DOHH2 (cell line): ENCODE measurements around the gene MOGAT1.

Source experiments
- H3F3A ChIP-seq: fragments of 200-600 bp; sonication (generic), shearing (Covaris generic); 2 replicates; pipeline ENCODE4 v1.6.0; 2016; ENCODE audit warnings: antibody characterized with exemption, mild to moderate bottlenecking; ENCODE audit not compliant: control insufficient read depth, insufficient read depth
- H3K27ac ChIP-seq: fragments of 200-600 bp; sonication (generic); 2 replicates; pipeline ENCODE4 v1.5.1; 2014; ENCODE audit warnings: low read depth, mild to moderate bottlenecking, low read length, moderate library complexity
- H3K27me3 ChIP-seq: fragments of 200-600 bp; sonication (generic); 2 replicates; pipeline ENCODE4 v1.6.1; 2014; ENCODE audit warnings: mild to moderate bottlenecking, low read length, mixed read lengths; ENCODE audit not compliant: control insufficient read depth
- H3K36me3 ChIP-seq: fragments of 200-600 bp; sonication (generic); 2 replicates; pipeline ENCODE4 v1.6.1; 2014; ENCODE audit warnings: mild to moderate bottlenecking, low read length, moderate library complexity, mixed read lengths; ENCODE audit not compliant: control insufficient read depth
- H3K4me1 ChIP-seq: fragments of 200-600 bp; sonication (generic); 2 replicates; pipeline ENCODE4 v1.6.1; 2014; ENCODE audit warnings: mild to moderate bottlenecking, low read length, mixed read lengths; ENCODE audit not compliant: control insufficient read depth
- H3K4me2 ChIP-seq: fragments of 200-600 bp; sonication (generic); 2 replicates; pipeline ENCODE4 v1.6.0; 2014; ENCODE audit warnings: mild to moderate bottlenecking, low read length, moderate library complexity
- H3K4me3 ChIP-seq: fragments of 200-600 bp; sonication (generic); 2 replicates; pipeline ENCODE4 v1.5.1; 2014; ENCODE audit warnings: mild to moderate bottlenecking, low read length, mixed read lengths
- H3K79me2 ChIP-seq: fragments of 200-600 bp; sonication (generic); 2 replicates; pipeline ENCODE4 v1.6.1; 2014; ENCODE audit warnings: mild to moderate bottlenecking, low read length, mixed read lengths; ENCODE audit not compliant: control insufficient read depth
- H3K9me2 ChIP-seq: fragments of 200-600 bp; sonication (generic); replicated peaks from 2 replicates; pipeline ENCODE4 v1.6.1; 2014; ENCODE audit warnings: mild to moderate bottlenecking, low read length, mixed read lengths; ENCODE audit not compliant: control insufficient read depth
- H3K9me3 ChIP-seq: fragments of 200-600 bp; sonication (generic); 2 replicates; pipeline ENCODE4 v1.6.1; 2014; ENCODE audit warnings: antibody characterized with exemption, low read length, mixed read lengths; ENCODE audit not compliant: control insufficient read depth, insufficient read depth
- H4K20me1 ChIP-seq: fragments of 200-600 bp; sonication (generic); 2 replicates; pipeline ENCODE4 v1.6.0; 2014; ENCODE audit warnings: low read depth, mild to moderate bottlenecking, antibody characterized with exemption, low read length, moderate library complexity; ENCODE audit not compliant: control insufficient read depth, insufficient read depth
- EZH2phosphoT487 ChIP-seq: fragments of 200-600 bp; sonication (generic); IDR thresholded peaks from 2 replicates; pipeline ENCODE4 v1.6.1; 2017; ENCODE audit warnings: borderline replicate concordance, mild to moderate bottlenecking, antibody characterized with exemption, low read length, moderate library complexity, mixed read lengths
- TF ChIP-seq, protein P1 (sequence below): fragments of 200-600 bp; sonication (generic); IDR thresholded peaks from one replicate; pipeline ENCODE4 v1.5.1; 2014; ENCODE audit warnings: antibody characterized with exemption, mild to moderate bottlenecking, low read depth, low read length; ENCODE audit not compliant: poor library complexity, severe bottlenecking

Gene MOGAT1

DNA sequence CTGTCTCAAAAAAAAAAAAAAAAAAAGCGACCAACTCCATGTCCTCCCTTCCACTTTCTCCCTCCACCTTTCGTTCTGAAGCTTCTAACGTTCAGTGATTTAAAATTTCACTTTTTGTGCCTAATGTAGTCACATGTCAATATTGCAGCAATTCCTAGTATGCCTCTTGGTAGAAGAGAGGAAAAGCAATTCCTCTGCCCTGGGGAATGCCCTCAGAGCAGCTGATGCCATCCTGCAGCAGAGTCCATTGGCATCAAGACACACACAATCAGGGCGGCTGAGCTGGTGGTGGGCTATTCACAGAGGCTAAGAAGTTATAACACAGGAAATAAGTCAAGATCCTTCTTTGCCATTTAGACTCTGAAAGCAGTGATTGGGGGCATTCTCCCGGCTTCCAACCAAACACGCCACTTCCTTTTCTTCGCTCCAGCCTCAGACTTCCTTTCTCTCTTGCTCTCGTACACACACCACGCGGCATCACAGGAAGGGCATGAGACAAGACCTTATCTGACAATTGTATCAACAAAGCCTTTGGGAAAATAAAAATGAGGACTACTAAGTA lies 71.9 kb downstream of the MOGAT1 start:
- Histone ChIP-seq H3K4me2 (no peak overlapping the region), H3K79me2 (no peaks in the 10 kb centered on the region), H3F3A (no peaks in the 10 kb centered on the region), H3K27me3 (no peaks in the 10 kb centered on the region), H4K20me1 (no peaks in the 10 kb centered on the region), H3K27ac (no peak overlapping the region), H3K36me3 (no peaks in the 10 kb centered on the region), H3K9me3 (no peaks in the 10 kb centered on the region), H3K4me3 (no peak overlapping the region), H3K9me2 (no peaks in the 10 kb centered on the region), H3K4me1 (no peaks in the 10 kb centered on the region)
- TF ChIP-seq EZH2phosphoT487, result no peak
- TF ChIP-seq, protein P1, sequence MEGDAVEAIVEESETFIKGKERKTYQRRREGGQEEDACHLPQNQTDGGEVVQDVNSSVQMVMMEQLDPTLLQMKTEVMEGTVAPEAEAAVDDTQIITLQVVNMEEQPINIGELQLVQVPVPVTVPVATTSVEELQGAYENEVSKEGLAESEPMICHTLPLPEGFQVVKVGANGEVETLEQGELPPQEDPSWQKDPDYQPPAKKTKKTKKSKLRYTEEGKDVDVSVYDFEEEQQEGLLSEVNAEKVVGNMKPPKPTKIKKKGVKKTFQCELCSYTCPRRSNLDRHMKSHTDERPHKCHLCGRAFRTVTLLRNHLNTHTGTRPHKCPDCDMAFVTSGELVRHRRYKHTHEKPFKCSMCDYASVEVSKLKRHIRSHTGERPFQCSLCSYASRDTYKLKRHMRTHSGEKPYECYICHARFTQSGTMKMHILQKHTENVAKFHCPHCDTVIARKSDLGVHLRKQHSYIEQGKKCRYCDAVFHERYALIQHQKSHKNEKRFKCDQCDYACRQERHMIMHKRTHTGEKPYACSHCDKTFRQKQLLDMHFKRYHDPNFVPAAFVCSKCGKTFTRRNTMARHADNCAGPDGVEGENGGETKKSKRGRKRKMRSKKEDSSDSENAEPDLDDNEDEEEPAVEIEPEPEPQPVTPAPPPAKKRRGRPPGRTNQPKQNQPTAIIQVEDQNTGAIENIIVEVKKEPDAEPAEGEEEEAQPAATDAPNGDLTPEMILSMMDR, result no peak

DNA sequence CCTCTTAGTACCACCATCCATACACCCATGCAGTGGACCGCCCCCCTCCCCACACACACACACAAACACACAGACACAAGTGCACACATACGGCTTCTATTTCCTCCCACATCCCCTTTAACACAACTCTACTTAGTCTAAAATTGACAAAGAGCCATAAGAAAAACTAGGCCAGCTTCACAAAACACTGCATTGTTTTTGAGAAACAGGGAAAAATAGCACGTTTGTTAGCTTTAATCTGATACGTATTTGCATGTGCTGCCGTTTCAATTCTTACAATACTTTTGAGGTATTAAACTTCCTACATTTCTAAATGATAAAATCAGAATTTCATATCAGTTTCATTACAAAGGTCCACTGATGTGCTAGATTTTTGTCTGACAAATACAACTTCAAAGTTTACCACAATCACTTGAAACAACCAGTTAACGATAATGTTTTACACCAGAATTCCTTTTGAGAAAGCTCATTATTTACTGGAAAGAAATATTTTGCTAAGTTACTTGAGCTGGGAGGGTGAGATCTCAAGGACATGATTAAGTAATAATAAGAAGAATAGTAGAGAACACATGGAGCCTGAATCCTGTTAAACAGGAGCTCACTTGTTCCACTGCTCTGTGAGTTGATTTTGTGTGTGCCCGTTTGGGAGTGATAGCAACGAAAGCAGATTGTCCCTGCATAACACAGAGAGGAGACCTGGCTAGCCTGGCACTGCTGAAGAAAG lies 74.5 kb downstream of the MOGAT1 start:
- Histone ChIP-seq H3K4me2 (no peak overlapping the region), H3K36me3 (no peaks in the 10 kb centered on the region), H3K79me2 (no peaks in the 10 kb centered on the region), H3F3A (no peaks in the 10 kb centered on the region), H3K27ac (no peak overlapping the region), H3K4me1 (no peaks in the 10 kb centered on the region; the same call in 1 of the 2 replicates), H3K9me3 (no peaks in the 10 kb centered on the region), H3K4me3 (no peak overlapping the region), H3K27me3 (no peaks in the 10 kb centered on the region), H3K9me2 (no peaks in the 10 kb centered on the region), H4K20me1 (no peaks in the 10 kb centered on the region)
- TF ChIP-seq EZH2phosphoT487, result no peak
- TF ChIP-seq, protein P1, result no peak

DNA sequence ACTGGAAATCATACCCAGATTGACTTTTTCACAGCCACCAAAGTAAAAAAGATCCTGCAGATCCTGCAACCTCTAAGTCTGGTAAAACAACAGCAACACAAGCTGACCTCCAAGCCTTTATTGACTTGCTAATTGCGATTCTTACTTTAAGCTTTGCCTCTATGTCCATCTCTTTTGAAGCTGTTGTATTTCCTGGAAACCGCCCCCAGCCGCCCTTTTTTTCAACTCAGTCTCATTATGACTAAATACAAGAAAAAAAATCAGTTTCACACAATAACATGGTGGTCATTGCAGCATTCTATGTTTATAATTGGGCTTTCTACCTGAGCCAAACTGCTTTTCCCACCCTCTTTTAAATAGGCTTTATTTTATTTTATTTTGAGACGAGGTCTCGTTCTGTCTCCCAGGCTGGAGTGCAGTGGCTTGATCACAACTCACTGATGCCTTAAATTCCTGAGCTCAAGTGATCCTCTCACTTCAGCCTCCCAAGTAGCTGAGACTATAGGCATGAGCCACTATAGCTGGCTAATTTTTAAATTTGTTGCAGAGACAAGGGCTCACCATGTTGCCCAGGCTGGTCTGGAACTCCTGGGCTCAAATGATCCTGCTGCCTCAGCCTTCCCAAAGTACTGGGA lies 76.2 kb downstream of the MOGAT1 start:
- Histone ChIP-seq H3K9me3 (peaks cover 4% of the 10 kb centered on the region; the same call in 1 of the 2 replicates), H3K36me3 (no peaks in the 10 kb centered on the region), H4K20me1 (no peaks in the 10 kb centered on the region), H3K27me3 (no peaks in the 10 kb centered on the region), H3F3A (no peaks in the 10 kb centered on the region), H3K4me3 (no peak overlapping the region), H3K79me2 (no peaks in the 10 kb centered on the region), H3K27ac (no peak overlapping the region), H3K4me1 (peaks cover 6% of the 10 kb centered on the region), H3K9me2 (no peaks in the 10 kb centered on the region), H3K4me2 (no peak overlapping the region)
- TF ChIP-seq, protein P1, result no peak
- no peak for TF ChIP-seq EZH2phosphoT487
